K562 (cell line): ENCODE measurements around the gene ASB10. TPM values are rescaled to one million over a fixed set of nuclear protein-coding genes. Genes with fewer than 3 reads are reported as not detected.

Experiments used
- ATAC-seq: fragments of 200-7000 bp; cut with Tn5 transposase; 3 replicates; pipeline ENCODE4 v1.9.1; 2020; ENCODE audit warnings: moderate library complexity
- BruUV-seq: library from RNA; stranded (reverse); fragments of 400-500 nt; replicated peaks from 2 replicates; lab custom pipeline; 2021; lab: Mats Ljungman, UMichigan
- CTCF ChIA-PET: fragments of 300-600 bp; formaldehyde crosslinking; extraction: SDS; loops from one replicate; lab custom pipeline; 2021; ENCODE audit warnings: low intra/inter-chr PET ratio; lab: Yijun Ruan, JAX
- POLR2A ChIA-PET: fragments of 300-600, 350-650 bp; sonication (Branson Sonifier 250); formaldehyde crosslinking; extraction: SDS; loops from one replicate; lab custom pipeline; 2021; ENCODE audit warnings: antibody characterized with exemption, inconsistent platforms; lab: Yijun Ruan, JAX
- DNase-seq, 4 experiments: peaks; one replicate each; pipeline versions ENCODE4 v3.0.0 to v3.0.0-alpha.2; 2011 to 2018; ENCODE audit warnings: low spot score in 3 of 4, mixed read lengths in 3 of 4; ENCODE audit errors: extremely low read depth in 1 of 4
- FAIRE-seq: peaks from 2 replicates; lab custom pipeline; 2011; peaks lifted over from hg19 to GRCh38; lab: Jason Lieb, UNC
- H2AFZ ChIP-seq: 2 replicates; pipeline ENCODE4 v1.6.0; 2011; ENCODE audit warnings: low read depth, low read length, control low read depth, inconsistent platforms
- H3K27ac ChIP-seq: fragments of 200-600 bp; 3 replicates; pipeline ENCODE4 v1.8.0; 2011; ENCODE audit warnings: low read depth, mild to moderate bottlenecking, control low read depth, inconsistent platforms, low read length, moderate library complexity, mixed read lengths; ENCODE audit errors: extremely low read depth
- H3K27me3 ChIP-seq, 2 experiments: fragments of 300-600 bp in 1 of 2; 2 replicates in 1 of 2; 3 replicates in 1 of 2; pipeline versions ENCODE4 v1.6.0 to v1.8.0; 2011; ENCODE audit warnings: inconsistent platforms in 2 of 2, low read length in 2 of 2, mild to moderate bottlenecking in 1 of 2, mixed read lengths in 1 of 2, moderate library complexity in 1 of 2; ENCODE audit not compliant: control insufficient read depth in 2 of 2, insufficient read depth in 2 of 2
- H3K36me3 ChIP-seq: fragments of 300-600 bp; 3 replicates; pipeline ENCODE4 v1.8.0; 2011; ENCODE audit warnings: mild to moderate bottlenecking, low read length, inconsistent platforms; ENCODE audit not compliant: control insufficient read depth, insufficient read depth
- H3K4me1 ChIP-seq, 2 experiments: fragments of 200-600 bp in 1 of 2; replicated peaks in 1 of 2; 2 replicates in 1 of 2; 3 replicates in 1 of 2; pipeline versions ENCODE4 v1.5.1 to v1.8.0; 2011; ENCODE audit warnings: inconsistent platforms in 2 of 2, low read length in 2 of 2, mild to moderate bottlenecking in 1 of 2, mixed read lengths in 1 of 2, moderate library complexity in 1 of 2; ENCODE audit not compliant: control insufficient read depth in 2 of 2, insufficient read depth in 2 of 2
- H3K4me2 ChIP-seq: 2 replicates; pipeline ENCODE4 v1.6.1; 2011; ENCODE audit warnings: low read length, control low read depth, inconsistent platforms, mixed read lengths; ENCODE audit not compliant: insufficient read depth
- H3K4me3 ChIP-seq: fragments of 200-600 bp; sonication (generic), shearing (Covaris generic); 2 replicates; pipeline ENCODE4 v1.5.1; 2016; ENCODE audit warnings: control low read depth, inconsistent platforms
- H3K79me2 ChIP-seq: fragments of 200-600 bp; 3 replicates; pipeline ENCODE4 v1.8.0; 2011; ENCODE audit warnings: low read length, inconsistent platforms; ENCODE audit not compliant: control insufficient read depth, insufficient read depth
- H3K9ac ChIP-seq, 2 experiments: 2 replicates each; pipeline versions ENCODE4 v1.6.0 to v1.6.1; 2011; ENCODE audit warnings: low read depth in 2 of 2, low read length in 2 of 2, control low read depth in 1 of 2, inconsistent platforms in 1 of 2, mild to moderate bottlenecking in 1 of 2, mixed read lengths in 1 of 2; ENCODE audit not compliant: insufficient read depth in 1 of 2
- H3K9me1 ChIP-seq: one replicate; pipeline ENCODE4 v1.6.0; 2011; ENCODE audit warnings: inconsistent platforms, mild to moderate bottlenecking, low read length, moderate library complexity; ENCODE audit not compliant: control insufficient read depth, insufficient read depth
- H3K9me3 ChIP-seq: replicated peaks from 2 replicates; pipeline ENCODE4 v1.5.1; 2011; ENCODE audit warnings: low read depth, low read length, inconsistent platforms; ENCODE audit not compliant: control insufficient read depth, insufficient read depth
- H4K20me1 ChIP-seq: replicated peaks from 2 replicates; pipeline ENCODE4 v1.6.1; 2011; ENCODE audit warnings: low read length, inconsistent platforms, mixed read lengths; ENCODE audit not compliant: control insufficient read depth, insufficient read depth
- ETV5 ChIP-seq: sonication (generic); formaldehyde crosslinking; IDR thresholded peaks from 2 replicates; pipeline ENCODE4 v1.4.0; 2020; ENCODE audit warnings: low read depth, mild to moderate bottlenecking, missing genetic modification reagents
- GTF2F1 ChIP-seq: IDR thresholded peaks from 2 replicates; pipeline ENCODE4 v1.6.1; 2011; ENCODE audit warnings: low read depth, low read length, improper control_type of control experiment
- HNRNPL ChIP-seq: fragments of 200-400 bp; formaldehyde crosslinking; IDR thresholded peaks from 2 replicates; pipeline ENCODE4 v1.6.1; 2017; ENCODE audit warnings: low read depth, mild to moderate bottlenecking, low read length
- POLR3A ChIP-seq: IDR thresholded peaks from 2 replicates; pipeline ENCODE4 v1.6.1; 2011; ENCODE audit warnings: borderline replicate concordance, mild to moderate bottlenecking, moderate library complexity; ENCODE audit not compliant: insufficient read length, insufficient read depth; ENCODE audit errors: extremely low read depth
- ZC3H8 ChIP-seq: fragments of 450-650 bp; IDR thresholded peaks from 2 replicates; pipeline ENCODE4 v1.6.1; 2017
- ZNF212 ChIP-seq: fragments of 450-650 bp; formaldehyde crosslinking; IDR thresholded peaks from 2 replicates; pipeline ENCODE4 v1.4.0; 2020; ENCODE audit warnings: mild to moderate bottlenecking
- ZZZ3 ChIP-seq: fragments of 450-650 bp; IDR thresholded peaks from 2 replicates; pipeline ENCODE4 v1.6.1; 2016; ENCODE audit warnings: antibody characterized with exemption, mild to moderate bottlenecking, moderate library complexity
- WGBS: fragments of 100-300 bp; shearing (Covaris generic); methylation state at CpG from one replicate; pipeline ENCODE4 v1.1.6; 2016; ENCODE audit warnings: low coverage, mixed read lengths; ENCODE audit not compliant: insufficient coverage; ENCODE audit errors: missing lambda C conversion rate; 5-methylcytosine and 5-hydroxymethylcytosine counted together
- in situ Hi-C: fragments of 300-500 bp; cut with MboI; formaldehyde crosslinking; loops from 4 replicates; pipeline ENCODE4 v1.15.0; 2018; ENCODE audit warnings: inconsistent platforms, mixed read lengths
- intact Hi-C: fragments of 100-400 bp; cut with micrococcal nuclease; formaldehyde crosslinking; loops from 2 replicates; pipeline ENCODE4 v1.14.2; 2022
- polyA plus RNA-seq, 8 experiments: library from polyadenylated mRNA; depleted of rRNA in 4 of 8; stranded (reverse) in 5 of 8; unstranded in 3 of 8; fragments of >200 nt; fragmentation: Nextera tagmentation in 2 of 8; fragmentation: Illumina TruSeq in 1 of 8; extraction: Ambion mirVana in 2 of 8; extraction: Trizol in 1 of 8; gene quantifications; 2 replicates each; pipeline versions ENCODE4 v1.2.1 to v1.2.3, GENCODE V29; 2011 to 2014; ENCODE audit warnings: inconsistent platforms in 1 of 8, missing spikeins in 1 of 8
- total RNA-seq, 7 experiments: library from RNA; depleted of rRNA in 6 of 7; stranded (reverse); fragments of >200 nt in 6 of 7; fragmentation: Illumina TruSeq in 2 of 7; extraction: Trizol in 2 of 7; gene quantifications; 2 replicates each; pipeline versions ENCODE4 v1.2.1 to v1.2.3, GENCODE V29; 2011 to 2021; ENCODE audit warnings: low replicate concordance in 1 of 7
- TF ChIP-seq, protein P1 (sequence below): fragments of 200-800 bp; sonication (Bioruptor generic); IDR thresholded peaks from 2 replicates; pipeline ENCODE4 v1.6.1; 2017; ENCODE audit warnings: missing genetic modification characterization, missing compliant biosample characterization
- TF ChIP-seq, protein P2 (sequence below): fragments of 450-650 bp; IDR thresholded peaks from 2 replicates; pipeline ENCODE4 v1.6.1; 2016; ENCODE audit warnings: mild to moderate bottlenecking
- TF ChIP-seq, protein P3 (sequence below), 2 experiments: fragments of 450-650 bp; formaldehyde crosslinking in 1 of 2; IDR thresholded peaks; 2 replicates each; pipeline versions ENCODE4 v1.4.0 to v1.6.1; 2014 to 2020; ENCODE audit warnings: mild to moderate bottlenecking in 2 of 2, borderline replicate concordance in 1 of 2, low read depth in 1 of 2

Gene ASB10
- total and polyA plus RNA-seq, 9 of the 15 experiments (the other 6 are each of a cell fraction or from before 2014, with no cell fraction given) = not detected

DNA sequence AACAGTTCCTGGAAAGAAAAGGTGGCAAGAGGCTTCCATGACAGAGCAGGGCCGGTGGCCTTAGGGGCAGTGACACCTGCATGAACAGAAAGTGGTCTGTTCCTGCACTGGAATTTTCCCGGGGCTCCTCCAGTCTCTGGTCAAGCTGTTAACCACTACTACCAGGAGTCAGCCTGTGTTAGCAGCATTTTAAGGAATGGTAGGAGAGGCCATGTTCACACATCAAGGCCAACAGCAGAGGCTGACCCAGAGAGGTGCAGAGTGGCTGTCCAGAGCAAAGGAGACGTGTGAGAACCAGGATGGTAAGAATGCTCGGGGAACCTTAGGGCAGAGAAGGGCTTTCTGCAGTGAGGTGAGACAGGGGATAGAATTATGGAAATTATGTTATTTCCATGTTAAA, 14.7 kb upstream of the ASB10 start:
- Histone ChIP-seq H3K4me1 (peaks cover 3 to 17% of the 10 kb centered on the region in 2 experiments), H3K9ac (no peak overlapping the region), H3K27me3 (peaks cover 85 to 89% of the 10 kb centered on the region in 2 experiments; a peak in 4 of 5 replicates), H3K9me1 (no peaks in the 10 kb centered on the region), H3K4me3 (no peak overlapping the region), H2AFZ (no peak overlapping the region), H3K27ac (no peak overlapping the region), H3K9me3 (no peaks in the 10 kb centered on the region), H3K79me2 (no peaks in the 10 kb centered on the region), H3K36me3 (no peaks in the 10 kb centered on the region), H3K4me2 (no peak overlapping the region), H4K20me1 (peaks cover 19% of the 10 kb centered on the region)
- ChIA-PET POLR2A (no interaction called here), CTCF (no interaction called here)
- intact Hi-C loops = no loop called here
- BruUV-seq = no TSS peak
- FAIRE-seq = no peak
- DNase-seq = no peak
- TF ChIP-seq GTF2F1 = no peak
- no peak for TF ChIP-seq HNRNPL
- TF ChIP-seq ZNF212 = no peak
- no peak for TF ChIP-seq POLR3A
- TF ChIP-seq, protein P1, sequence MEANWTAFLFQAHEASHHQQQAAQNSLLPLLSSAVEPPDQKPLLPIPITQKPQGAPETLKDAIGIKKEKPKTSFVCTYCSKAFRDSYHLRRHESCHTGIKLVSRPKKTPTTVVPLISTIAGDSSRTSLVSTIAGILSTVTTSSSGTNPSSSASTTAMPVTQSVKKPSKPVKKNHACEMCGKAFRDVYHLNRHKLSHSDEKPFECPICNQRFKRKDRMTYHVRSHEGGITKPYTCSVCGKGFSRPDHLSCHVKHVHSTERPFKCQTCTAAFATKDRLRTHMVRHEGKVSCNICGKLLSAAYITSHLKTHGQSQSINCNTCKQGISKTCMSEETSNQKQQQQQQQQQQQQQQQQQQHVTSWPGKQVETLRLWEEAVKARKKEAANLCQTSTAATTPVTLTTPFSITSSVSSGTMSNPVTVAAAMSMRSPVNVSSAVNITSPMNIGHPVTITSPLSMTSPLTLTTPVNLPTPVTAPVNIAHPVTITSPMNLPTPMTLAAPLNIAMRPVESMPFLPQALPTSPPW (CRISPR knock-in tag) = no peak
- TF ChIP-seq ETV5 = no peak
- no peak for TF ChIP-seq ZZZ3
- no peak for TF ChIP-seq ZC3H8
- TF ChIP-seq, protein P2, sequence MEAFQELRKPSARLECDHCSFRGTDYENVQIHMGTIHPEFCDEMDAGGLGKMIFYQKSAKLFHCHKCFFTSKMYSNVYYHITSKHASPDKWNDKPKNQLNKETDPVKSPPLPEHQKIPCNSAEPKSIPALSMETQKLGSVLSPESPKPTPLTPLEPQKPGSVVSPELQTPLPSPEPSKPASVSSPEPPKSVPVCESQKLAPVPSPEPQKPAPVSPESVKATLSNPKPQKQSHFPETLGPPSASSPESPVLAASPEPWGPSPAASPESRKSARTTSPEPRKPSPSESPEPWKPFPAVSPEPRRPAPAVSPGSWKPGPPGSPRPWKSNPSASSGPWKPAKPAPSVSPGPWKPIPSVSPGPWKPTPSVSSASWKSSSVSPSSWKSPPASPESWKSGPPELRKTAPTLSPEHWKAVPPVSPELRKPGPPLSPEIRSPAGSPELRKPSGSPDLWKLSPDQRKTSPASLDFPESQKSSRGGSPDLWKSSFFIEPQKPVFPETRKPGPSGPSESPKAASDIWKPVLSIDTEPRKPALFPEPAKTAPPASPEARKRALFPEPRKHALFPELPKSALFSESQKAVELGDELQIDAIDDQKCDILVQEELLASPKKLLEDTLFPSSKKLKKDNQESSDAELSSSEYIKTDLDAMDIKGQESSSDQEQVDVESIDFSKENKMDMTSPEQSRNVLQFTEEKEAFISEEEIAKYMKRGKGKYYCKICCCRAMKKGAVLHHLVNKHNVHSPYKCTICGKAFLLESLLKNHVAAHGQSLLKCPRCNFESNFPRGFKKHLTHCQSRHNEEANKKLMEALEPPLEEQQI = no peak
- TF ChIP-seq, protein P3, sequence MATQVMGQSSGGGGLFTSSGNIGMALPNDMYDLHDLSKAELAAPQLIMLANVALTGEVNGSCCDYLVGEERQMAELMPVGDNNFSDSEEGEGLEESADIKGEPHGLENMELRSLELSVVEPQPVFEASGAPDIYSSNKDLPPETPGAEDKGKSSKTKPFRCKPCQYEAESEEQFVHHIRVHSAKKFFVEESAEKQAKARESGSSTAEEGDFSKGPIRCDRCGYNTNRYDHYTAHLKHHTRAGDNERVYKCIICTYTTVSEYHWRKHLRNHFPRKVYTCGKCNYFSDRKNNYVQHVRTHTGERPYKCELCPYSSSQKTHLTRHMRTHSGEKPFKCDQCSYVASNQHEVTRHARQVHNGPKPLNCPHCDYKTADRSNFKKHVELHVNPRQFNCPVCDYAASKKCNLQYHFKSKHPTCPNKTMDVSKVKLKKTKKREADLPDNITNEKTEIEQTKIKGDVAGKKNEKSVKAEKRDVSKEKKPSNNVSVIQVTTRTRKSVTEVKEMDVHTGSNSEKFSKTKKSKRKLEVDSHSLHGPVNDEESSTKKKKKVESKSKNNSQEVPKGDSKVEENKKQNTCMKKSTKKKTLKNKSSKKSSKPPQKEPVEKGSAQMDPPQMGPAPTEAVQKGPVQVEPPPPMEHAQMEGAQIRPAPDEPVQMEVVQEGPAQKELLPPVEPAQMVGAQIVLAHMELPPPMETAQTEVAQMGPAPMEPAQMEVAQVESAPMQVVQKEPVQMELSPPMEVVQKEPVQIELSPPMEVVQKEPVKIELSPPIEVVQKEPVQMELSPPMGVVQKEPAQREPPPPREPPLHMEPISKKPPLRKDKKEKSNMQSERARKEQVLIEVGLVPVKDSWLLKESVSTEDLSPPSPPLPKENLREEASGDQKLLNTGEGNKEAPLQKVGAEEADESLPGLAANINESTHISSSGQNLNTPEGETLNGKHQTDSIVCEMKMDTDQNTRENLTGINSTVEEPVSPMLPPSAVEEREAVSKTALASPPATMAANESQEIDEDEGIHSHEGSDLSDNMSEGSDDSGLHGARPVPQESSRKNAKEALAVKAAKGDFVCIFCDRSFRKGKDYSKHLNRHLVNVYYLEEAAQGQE (IDR thresholded peaks at IDR 0.05; ENCODE audit: borderline replicate concordance) = no peak
- TF ChIP-seq, protein P3 (CRISPR knock-in tag; IDR thresholded peaks at IDR 0.05; ENCODE audit: low read depth) = no peak
- 1% methylated on average over 4 of the region's 4 CpGs for WGBS
- no peak for ATAC-seq
- in situ Hi-C loops = no loop called here
